Activated CD4-positive, alpha-beta T cell treated with anti-CD3 and anti-CD28 coated beads for 24 hours (primary cell): ENCODE data around the gene ATP1A4.

Experiments
- DNase-seq, 2 donors: peaks; one replicate each; pipeline ENCODE4 v3.0.0-alpha.2; 2020; ENCODE audit warnings: low read depth in 2 of 2

Gene ATP1A4

DNA sequence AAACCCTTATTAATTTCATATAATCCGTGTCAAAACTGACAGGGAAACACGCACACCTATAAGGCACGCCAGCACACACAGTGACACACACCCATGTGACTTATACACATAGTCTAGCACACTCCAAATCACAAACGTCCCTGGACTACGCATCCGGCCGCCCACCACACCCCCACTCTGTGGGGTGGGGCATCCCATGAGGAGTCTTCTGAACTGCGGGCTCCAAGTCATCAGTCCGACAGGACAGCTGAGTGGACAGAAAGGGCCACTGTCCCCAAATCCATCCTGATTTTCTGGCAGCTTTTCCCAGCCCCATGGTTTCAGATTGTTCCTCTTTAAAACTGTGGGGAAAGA, 54.6 kb downstream of the ATP1A4 start:
- DNase-seq = peak; percentile 12 to 39

DNA sequence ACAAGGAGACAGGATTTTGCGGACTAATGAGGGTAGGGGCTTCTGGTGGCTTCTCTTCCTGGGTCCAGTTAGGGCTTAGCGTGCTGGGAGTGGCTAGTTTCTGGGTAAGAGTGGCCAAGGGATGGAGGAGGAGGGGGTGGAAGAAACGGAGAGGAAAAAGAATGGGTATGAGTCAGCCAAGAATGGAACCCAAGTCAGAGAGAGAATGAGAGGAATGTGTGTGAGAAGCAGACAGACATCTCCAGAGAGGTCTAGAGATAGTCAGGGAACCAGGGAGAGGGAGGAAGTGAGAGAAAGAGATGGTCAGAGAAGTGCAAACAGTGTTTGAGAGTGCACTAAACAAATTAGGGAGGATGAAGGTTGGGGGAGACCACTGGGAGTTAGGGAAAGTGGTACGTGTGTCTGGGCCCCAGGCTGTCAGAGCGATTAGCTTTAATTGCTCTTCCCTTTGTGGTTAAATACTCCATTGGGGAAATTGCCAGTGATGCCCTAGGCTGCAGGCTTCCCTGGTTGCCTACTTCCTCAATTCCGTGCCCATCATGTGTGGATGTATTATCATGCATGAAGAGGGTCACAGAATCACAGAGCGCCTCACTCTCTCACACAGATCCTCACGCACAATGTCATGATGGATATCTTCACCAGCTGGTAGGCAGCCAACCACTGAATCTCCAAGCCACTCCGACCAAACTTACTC, 55.2 kb downstream of the ATP1A4 start:
- DNase-seq = no peak

DNA sequence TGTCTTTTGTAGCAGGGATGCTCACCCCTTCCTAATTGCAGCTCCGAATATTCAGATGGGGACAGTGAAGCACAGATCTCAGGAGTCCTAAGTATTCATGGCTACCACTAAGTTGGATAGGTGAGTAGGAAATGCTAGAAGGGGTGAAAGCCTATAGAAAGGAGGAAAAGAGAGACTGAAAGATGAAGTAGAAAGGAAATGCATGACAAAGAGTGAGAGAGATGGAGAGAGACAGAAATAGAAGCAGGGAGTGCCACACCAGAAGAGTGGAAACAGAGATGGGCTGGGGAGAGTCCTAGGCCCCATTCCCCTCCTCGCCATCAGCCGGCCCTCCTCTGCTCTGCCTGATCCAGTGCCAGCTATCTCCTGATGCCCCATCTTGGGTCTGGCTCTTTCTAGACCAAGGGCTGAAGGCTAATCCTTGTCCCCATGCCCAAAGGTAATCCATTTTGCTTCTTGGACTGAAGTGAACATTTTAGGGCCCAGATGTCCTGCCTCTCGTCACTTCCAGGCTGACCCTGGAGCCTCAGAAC, 55.8 kb downstream of the ATP1A4 start:
- no peak for DNase-seq

DNA sequence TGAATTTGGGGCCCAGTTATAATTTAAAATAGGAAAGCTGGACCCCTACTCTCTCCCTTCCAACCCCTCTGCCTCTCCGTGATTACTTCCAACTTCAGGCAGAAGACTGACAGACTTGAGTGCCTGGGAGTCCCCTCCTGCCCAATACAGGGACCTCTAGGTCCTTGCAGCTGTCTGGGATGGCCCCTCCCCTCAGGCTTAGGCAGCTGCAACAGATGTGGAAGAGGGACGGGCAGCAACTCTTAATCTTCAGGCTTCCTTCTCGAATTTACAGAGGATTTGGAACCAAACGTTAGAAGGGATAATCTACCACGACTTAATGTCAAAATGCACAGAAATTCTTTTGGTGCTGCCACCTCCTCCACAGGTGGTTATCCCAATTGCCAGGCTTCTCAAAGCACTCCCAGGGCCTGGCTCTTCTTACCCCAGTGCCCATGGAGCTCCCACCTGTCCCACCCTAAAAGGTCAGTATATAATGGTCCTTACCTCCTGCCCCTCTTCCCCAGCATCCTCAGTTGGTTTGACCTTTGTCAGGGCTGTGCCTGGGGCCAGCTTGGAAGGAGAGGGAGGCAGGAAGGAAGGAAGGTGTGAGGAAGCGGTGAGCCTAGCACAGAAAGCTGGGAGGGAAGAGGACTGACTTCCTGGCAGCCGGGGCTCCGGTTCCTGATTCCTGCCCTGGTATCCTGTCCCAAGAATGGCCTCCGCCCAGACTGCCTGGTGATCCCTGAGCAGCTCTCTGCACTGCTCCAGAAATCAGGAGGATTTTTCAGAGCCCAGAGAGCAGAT, 56.6 kb downstream of the ATP1A4 start:
- no peak for DNase-seq

DNA sequence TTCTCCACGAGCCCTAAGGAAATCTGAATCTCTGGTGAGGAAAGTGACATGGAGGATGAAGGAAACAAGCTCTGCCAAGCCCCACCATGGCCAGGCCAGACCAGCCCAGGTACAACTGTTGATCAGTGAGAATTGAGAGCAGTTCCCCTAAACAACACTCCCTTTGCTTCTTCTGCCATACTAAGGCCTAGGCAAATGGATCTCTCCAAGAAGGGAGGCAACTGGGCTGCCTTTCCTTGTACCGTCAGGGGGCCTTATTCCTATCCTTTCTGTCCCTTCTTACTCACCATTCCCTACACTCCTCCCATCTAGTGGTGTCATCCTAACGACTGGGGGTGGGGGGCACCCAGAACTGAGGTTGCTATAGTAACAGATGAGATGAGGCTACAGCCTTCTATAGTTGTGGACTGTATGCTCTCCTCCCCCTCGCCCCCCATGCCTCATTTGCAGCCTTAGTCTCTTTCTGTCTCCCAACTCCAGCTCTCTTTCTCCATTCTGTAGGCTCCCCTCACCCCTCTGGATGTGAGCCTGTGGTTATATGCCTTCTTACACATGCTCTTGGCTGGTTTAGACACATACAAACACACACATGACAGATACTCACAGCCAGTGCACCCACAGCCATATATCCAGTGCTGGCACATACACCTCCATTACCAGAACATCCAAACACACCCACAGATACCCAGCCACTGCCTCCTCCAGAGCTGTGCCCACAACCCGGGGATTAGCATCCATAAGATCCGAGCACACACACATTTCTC, 57.3 kb downstream of the ATP1A4 start:
- DNase-seq = no peak

DNA sequence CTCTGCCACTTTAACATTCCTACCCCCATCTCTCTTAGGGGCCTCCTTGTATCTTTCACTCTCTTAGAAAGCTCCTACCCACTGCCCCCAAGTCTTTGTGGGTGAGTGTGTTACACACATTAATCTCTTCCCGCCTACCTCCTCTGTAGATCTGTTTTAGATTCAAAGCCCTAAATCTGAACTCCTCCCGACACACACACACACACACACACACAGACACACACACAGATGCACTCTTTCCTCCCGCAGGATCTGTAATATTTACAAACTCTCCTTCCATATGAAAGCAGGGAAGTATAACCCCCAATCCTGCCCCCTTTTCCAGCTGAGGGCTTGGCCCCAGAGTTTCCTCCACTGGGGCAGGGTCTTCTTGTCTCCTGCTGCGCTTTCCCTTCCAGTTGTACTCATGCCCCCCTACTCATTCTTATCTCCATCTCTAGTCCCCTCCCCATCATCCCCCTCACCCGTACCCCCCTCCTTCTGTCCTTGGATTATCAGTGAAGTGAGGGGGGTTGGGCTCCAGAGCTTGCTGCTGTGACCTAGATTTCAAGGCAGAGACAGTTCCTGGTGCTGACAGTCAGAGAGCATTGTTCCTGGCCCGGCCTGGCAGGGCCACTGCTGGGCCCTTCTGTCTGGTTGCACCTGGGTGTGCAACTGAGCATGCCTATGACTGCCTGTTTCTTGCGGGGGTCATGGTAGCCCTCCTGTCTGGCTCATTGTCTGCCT, 58.1 kb downstream of the ATP1A4 start:
- no peak for DNase-seq

DNA sequence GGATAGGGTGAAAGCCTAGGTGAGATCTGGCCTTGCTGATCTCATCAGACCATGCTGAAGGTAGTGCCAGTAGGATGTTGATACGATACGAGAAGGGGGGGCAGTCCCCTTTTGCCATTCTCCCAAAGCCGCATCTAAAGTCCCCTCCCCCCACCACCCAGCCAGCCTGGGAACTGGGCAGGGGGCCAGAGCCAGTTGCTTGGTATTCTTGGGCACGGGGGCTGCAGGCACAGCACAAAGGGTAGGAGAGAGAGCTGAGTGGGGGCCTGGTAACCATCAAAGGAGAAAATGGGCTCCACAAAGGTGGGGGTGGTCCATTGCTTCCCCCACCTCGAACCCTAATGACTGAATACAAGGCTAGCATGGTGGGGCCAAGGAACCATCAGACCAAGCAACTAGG, 59.2 kb downstream of the ATP1A4 start:
- no peak for DNase-seq

DNA sequence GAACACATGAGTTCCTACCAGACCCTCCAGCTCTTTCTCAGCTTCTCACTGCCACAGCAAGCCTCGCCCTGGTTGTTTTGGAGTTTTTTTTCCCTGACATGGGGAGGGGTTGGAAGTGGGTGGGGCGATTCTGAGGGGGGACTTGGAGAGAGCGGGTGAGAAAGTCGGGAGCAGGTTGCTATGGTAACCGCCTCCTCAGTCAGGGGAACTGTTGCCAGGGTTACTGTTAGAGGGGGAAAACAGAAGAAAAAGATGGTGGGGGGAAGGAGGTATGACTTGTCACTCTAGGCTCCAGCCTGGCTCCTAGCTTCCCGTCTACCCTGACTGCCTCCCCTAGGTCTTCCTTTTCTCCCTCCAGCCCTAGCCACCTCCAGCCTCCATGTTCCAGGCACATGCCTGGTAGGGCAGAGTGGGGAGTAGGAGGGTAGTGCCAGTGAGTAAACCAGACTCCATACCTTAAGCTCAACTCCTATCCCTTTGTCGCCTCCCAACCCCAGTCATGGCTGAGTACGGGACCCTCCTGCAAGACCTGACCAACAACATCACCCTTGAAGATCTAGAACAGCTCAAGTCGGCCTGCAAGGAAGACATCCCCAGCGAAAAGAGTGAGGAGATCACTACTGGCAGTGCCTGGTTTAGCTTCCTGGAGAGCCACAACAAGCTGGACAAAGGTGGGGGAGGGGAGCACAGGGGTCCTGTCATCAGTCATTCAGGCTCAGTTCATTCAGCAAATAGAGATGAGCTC, 59.8 kb downstream of the ATP1A4 start:
- no peak for DNase-seq

DNA sequence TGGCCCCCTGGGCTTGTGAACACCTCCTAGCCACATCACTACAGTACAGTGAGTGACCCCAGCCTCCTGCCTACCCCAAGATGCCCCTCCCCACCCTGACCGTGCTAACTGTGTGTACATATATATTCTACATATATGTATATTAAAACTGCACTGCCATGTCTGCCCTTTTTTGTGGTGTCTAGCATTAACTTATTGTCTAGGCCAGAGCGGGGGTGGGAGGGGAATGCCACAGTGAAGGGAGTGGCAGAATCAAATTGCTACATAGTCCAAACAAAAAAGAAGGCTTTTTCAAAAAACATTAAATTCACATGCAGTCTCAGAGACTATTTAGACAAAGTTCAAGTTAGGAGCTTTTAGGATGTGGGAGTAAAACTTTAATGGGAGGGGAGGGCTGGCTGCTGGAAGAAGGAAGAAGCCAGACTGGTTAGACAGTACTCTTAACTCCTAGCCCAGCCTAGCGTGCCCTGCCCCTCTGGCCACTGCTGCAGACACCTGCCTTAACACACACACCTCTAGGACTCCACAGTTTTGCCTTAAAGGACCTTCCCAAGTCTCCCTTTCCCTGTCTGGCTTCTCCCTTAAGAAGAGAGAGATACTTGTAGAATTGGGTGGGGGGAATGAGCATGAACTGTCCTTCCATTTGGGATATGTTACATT, 63.2 kb downstream of the ATP1A4 start:
- DNase-seq = no peak

DNA sequence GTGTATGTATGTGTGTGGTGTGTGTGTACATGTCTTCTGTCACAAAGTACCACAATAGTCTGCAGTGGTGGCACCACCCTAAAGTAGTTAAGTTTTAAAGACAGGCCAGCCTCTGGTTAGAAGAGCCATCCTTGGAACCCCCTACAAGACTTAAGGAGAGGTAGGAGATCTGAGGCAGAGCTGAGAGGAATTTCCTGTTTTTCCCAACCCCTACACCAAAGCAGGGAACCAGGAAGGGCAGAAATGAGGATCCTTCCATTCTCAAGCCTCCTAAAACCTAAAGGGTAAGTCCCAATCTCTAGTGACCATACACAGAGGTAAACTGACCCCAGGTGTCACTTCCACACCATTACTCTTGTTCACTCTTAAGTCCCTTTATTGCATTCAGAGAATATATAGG, 64.9 kb downstream of the ATP1A4 start:
- DNase-seq = no peak

DNA sequence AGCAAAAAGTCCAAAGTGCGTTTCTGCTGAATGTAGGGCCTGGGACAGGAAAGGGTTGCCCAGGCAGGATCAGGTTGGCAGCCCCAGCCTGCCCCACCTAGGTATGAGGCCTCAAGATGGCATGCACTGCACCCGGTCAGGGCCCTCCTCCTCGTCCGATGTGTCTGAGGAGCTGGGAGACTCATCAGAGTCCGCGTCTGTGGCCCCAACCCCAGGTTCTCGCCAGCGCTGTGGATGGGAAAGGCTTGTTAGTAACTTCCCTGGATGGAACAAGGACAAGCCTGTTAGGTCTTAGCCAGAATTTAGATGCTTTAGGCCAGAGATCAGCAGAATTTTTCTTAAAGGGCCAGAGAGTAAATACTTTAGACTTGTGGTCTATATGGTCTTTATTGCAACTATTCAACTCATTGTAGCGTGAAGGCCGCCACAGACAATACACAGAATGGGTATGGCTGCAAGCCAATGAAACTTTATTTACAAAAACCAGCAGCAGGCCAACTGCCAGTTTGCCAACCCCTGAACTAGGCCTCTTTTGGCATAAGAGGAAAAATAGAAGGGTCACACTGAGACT, 66.2 kb downstream of the ATP1A4 start:
- DNase-seq = no peak

DNA sequence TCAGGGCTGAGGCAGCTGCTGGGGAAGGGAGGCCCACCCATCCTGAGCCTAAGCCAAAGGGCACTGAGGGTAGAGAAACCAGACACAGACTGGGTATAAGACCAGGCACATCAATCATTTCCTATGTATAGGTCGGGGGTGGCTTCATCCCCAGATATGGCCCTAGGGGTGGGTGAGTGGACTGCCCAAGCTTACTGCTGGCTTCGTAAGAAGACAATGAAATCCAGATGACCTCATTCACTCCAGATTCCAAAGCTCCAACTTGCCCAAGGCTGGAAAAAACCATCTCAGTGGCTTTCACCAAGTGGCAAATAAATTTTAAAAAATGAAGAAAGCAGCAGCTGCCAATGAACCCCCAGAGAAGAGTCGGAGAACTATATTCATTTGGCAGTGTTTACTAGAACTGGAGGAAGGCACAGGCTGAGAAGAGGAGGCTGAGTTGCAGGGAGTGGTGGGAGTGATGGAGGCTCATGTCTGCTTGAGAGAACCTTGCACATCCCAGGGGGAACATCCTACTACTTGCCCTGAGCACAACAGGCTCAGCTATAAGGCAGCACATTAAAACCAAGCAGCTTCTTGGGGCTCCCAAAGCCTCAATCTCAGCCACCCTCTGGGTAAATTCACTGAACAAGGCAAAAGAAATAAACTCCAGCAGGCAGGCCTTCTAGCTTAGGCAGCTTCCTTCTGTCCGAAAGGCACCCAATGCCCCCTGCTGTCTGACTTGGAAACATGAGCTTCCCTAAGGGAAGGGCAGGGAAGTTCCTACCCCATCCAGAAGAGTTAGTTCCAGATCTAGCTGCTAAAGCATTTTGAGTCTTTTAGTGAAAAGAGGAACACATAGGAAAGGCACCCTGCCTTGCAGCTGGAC, 67.9 kb downstream of the ATP1A4 start:
- DNase-seq = no peak

DNA sequence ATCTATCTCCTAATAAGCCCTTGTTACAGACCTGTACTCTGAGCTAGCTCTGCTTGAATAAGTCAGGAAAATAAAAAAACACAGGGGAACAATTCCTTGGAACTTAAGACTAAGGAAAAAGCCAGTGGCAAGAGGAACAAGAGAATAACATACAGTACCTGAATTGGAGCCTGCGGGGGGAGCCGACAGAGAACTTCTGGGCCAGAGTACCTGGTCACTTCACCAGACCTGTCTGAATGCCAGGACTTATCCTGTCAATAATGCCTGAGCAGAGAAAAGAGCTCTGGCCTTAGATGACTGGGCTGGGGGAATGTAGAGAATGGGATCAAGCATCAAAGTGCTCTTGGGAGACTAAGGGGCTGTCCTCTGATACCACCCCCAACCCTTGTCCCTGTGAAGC, 68.9 kb downstream of the ATP1A4 start:
- DNase-seq = no peak

DNA sequence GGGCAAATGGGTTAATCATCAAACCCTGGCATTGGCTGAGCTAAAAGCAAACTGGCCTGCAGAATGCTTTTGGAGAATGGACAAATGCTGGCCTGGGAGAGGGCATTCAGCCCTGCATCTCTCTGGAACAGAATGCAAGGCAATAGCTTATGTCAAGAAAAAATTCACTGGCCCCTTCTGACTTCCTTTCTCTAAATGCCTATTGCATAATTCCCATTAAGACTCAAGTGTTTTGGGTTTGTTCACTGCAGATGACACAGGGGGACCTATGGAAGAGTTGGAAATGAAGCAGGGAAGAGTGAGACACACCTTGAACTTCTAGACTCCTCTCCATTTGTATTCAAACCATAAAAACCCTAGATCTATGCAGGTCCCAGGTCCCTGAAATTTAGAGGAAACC, 69.7 kb downstream of the ATP1A4 start:
- no peak for DNase-seq

DNA sequence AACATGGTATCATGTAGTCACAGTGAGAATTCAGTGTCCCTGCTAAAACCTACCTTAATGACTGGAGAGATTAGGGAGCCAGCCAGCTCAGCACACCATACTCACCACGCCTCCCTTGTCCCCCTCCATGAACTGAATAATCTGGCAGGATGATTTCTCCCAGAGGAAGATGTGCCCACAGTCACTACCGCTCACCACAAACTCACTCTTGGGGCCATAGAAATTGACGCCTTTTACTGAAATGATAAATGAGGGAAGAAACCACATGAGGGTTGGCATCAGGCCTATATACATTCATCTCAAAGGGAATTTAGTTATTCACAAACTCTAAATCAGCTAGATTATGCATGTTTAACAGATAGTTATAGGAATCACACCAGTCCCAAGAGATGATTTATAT, 71.1 kb downstream of the ATP1A4 start:
- no peak for DNase-seq

DNA sequence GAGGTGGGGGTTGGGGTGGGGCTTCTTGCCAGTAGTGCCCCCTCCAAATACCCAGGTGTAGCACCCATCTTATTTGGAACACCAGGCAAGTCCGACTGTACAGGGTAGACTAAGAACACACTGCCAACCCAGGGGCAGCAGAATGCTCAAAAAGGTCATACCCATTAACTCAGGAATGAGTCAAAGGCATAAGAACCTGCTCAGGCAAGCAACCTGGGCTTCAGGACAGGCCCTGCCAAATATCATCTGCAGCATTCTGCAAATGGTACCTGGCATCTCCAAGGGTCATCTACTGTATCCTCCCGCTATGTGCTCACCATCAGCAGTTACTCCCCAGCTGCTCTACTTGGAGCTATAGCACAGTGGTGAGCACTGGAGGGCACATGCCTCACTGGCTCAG, 73.2 kb downstream of the ATP1A4 start:
- no peak for DNase-seq

DNA sequence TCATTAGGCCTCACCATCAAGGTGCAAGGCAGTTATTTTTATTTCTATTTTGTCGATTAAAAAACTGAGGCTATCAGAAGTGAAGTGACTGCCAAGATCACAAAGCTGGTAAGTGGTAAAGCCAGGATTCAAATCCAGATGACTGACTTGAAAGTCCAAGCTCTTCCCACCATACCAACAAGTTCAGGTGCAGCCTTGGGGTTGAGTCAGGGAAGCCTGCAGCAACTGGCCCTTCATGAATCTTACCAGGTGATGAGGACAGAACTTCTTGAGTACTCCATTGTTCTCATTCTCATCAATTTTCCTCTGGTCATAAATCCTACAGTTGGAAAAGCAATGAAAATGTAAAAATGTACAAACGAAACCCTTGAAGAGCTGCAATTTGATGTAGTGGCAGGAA, 73.9 kb downstream of the ATP1A4 start:
- DNase-seq = no peak

DNA sequence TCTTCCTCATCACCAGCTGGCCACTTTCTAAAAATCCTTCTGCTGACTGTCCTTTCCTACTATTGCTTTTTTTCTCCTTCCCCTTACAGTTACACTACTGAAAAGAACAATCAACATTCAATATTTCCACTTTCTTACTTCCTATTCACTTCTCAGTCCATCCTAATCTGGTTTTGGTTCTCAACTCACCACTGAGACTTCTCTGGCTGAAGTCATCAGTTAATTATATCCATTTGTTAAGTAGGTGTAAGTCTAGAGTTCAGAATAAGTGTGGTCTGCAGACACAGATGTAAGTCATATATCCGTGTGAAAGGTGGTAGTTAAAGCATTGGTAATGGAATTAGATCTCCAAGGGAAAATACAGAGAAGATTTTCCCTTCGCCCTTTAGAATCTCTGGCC, 75.2 kb downstream of the ATP1A4 start:
- DNase-seq = no peak

DNA sequence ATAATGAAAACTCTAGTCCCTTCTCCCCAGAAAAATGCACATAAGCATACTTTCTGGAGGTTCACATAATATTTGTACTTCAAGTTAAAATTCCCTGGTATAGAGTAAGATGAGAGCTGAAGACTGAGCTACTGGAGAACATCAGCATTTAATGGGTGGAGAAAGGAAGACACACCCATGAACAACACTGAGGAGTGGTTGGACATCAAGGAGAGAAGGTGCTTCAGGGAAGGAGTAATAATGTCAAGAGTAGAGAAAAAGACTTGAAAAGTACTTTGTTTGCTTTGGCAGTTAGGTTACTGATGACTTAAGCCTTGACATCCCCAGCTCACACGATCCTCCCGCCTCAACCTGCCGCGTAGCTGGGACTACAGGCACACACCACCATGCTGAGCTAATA, 75.6 kb downstream of the ATP1A4 start:
- DNase-seq = no peak
